Lung (tissue), 12 donors: ENCODE results near the gene METTL1. TPM values are rescaled to one million over a fixed set of nuclear protein-coding genes. Genes with fewer than 3 reads are reported as not detected.

Experiments used
- ATAC-seq: fragments of 200-7000 bp; cut with Tn5 transposase; one replicate; pipeline ENCODE4 v1.9.1; 2020; ENCODE audit warnings: moderate number of reproducible peaks; ENCODE audit not compliant: insufficient read depth, low FRiP score
- DNase-seq, 3 donors: peaks; one replicate each; pipeline ENCODE4 v3.0.0-alpha.2; 2013 to 2017
- H3K27ac ChIP-seq, 2 donors: one replicate each; pipeline ENCODE4 v1.5.1; 2013; ENCODE audit warnings: mild to moderate bottlenecking in 2 of 2, moderate library complexity in 2 of 2, control low read depth in 1 of 2, inconsistent platforms in 1 of 2, low read depth in 1 of 2, low read length in 1 of 2
- H3K27me3 ChIP-seq, 3 donors: one replicate each; pipeline ENCODE4 v1.5.1; 2013; ENCODE audit warnings: low read length in 2 of 3; ENCODE audit not compliant: control insufficient read depth in 3 of 3, insufficient read depth in 3 of 3
- H3K36me3 ChIP-seq, 4 donors: one replicate each; pipeline ENCODE4 v1.5.1; 2013; ENCODE audit warnings: low read length in 4 of 4, mild to moderate bottlenecking in 1 of 4, moderate library complexity in 1 of 4; ENCODE audit not compliant: control insufficient read depth in 4 of 4, insufficient read depth in 4 of 4
- H3K4me1 ChIP-seq, 5 donors: one replicate each; pipeline ENCODE4 v1.5.1; 2013; ENCODE audit warnings: low read length in 5 of 5, mild to moderate bottlenecking in 2 of 5, moderate library complexity in 1 of 5; ENCODE audit not compliant: control insufficient read depth in 5 of 5, insufficient read depth in 5 of 5
- H3K4me3 ChIP-seq: one replicate; pipeline ENCODE4 v1.5.1; 2013; ENCODE audit warnings: mild to moderate bottlenecking, control low read depth, moderate library complexity
- H3K9ac ChIP-seq, 2 donors: one replicate each; pipeline ENCODE4 v1.5.1; 2013; ENCODE audit warnings: low read length in 2 of 2, control low read depth in 1 of 2; ENCODE audit not compliant: insufficient read depth in 1 of 2
- H3K9me3 ChIP-seq, 4 donors: one replicate each; pipeline ENCODE4 v1.5.1; 2013; ENCODE audit warnings: low read length in 3 of 4, mild to moderate bottlenecking in 1 of 4, moderate library complexity in 1 of 4; ENCODE audit not compliant: control insufficient read depth in 4 of 4, insufficient read depth in 3 of 4
- WGBS, 2 donors: extraction: QIAGEN DNeasy Blood & Tissue Kit; methylation state at CpG; one replicate each; pipeline ENCODE4 v1.1.7; 2013; 5-methylcytosine and 5-hydroxymethylcytosine counted together
- polyA plus RNA-seq, 2 donors: library from polyadenylated mRNA; stranded (reverse); fragments of 200-250 nt; gene quantifications; one replicate each; pipeline ENCODE4 v1.2.1, GENCODE V29; 2013
- total RNA-seq, 2 donors: library from RNA; depleted of rRNA in 1 of 2; stranded (reverse); fragments of >200 nt in 1 of 2; gene quantifications; one replicate each; pipeline ENCODE4 v1.2.1, GENCODE V29; 2014 to 2021
- TF ChIP-seq, protein P1 (sequence below): IDR thresholded peaks from 2 replicates; pipeline ENCODE4 v1.5.1; 2012; ENCODE audit warnings: mild to moderate bottlenecking; ENCODE audit errors: control extremely low read depth, extremely low read depth
- donor health status: control.
- donor health status: control.
- donor health status: Bipolar disorder and iron deficiency.
- donor health status: healthy.
- donor health status: DM: yes; HTN: yes; CAD: no.

METTL1 gene
- total and polyA plus RNA-seq, 4 donors: 2.8 to 35.5 (median 31.6) TPM

DNA sequence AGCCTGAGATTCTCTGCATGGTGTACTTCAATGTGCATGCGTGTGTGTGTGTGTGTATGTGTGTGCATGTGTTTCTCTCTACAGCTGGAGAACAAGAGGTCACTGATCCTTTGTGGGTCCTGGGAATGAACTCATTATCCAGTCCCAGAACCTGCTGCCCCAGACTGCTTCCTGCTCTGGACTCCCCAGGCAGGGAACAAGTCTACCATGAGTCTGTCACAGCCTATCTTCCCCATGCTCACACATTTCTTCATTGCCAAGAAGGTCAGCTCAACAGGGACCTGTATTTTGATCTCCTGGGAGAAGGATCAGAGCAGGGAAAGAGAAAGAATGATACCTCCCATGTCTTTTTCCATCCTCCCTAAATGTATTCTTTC is 30.5 kb downstream of the METTL1 start:
- no peak for DNase-seq
- TF ChIP-seq, protein P1, sequence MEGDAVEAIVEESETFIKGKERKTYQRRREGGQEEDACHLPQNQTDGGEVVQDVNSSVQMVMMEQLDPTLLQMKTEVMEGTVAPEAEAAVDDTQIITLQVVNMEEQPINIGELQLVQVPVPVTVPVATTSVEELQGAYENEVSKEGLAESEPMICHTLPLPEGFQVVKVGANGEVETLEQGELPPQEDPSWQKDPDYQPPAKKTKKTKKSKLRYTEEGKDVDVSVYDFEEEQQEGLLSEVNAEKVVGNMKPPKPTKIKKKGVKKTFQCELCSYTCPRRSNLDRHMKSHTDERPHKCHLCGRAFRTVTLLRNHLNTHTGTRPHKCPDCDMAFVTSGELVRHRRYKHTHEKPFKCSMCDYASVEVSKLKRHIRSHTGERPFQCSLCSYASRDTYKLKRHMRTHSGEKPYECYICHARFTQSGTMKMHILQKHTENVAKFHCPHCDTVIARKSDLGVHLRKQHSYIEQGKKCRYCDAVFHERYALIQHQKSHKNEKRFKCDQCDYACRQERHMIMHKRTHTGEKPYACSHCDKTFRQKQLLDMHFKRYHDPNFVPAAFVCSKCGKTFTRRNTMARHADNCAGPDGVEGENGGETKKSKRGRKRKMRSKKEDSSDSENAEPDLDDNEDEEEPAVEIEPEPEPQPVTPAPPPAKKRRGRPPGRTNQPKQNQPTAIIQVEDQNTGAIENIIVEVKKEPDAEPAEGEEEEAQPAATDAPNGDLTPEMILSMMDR: no peak
- Histone ChIP-seq H3K27me3 (peaks cover 0 to 53% (median 45%) of the 10 kb centered on the region in 3 donors), H3K9ac (no peak overlapping the region), H3K4me3 (no peak overlapping the region), H3K9me3 (no peaks in the 10 kb centered on the region), H3K27ac (no peak overlapping the region), H3K4me1 (peaks cover 4 to 15% (median 6%) of the 10 kb centered on the region in 5 donors), H3K36me3 (peaks cover 0 to 3% (median under 1%) of the 10 kb centered on the region in 4 donors)
- no peak for ATAC-seq
- WGBS, 2 donors: 18 to 58% methylated on average over 1 of the region's 1 CpG

DNA sequence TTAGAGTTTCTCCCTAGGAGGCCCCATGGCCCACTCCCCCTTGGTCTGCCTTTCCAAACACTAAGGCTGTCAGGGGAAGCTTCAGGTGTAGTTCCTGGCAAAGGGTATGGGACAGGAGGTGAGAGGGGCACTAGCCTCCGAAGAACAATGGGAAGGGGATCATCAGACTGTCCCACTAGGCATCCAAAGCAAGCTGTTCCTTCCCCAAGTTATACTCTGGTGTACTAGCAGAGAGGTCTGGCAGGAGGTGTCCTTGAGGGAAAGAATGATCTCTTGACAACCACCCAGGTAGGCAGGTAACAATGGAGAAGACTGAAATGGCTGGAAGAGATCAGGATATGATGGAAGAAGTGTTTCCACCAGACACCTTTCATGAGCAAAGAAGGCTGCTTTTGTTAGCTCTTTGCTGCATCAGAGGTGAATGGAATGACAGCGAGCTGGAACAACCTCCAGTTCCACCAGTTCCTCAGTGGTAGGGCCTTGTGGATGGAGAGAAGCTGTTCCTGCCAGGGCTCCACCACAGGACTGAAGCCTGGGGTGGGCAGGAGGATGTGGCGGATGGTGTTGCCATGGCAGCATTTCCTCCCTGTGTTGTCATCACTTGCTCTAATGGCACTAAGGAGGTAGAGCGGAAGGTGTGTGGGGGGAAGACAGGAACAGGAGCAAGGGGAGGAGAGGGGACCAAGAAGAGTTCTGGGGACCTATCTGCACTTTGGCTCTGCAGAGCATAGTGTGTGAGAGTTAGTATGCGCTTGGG is 31.1 kb downstream of the METTL1 start:
- peaks cover 4 to 17% (median 6%) of the 10 kb centered on the region in 5 donors for H3K4me1 ChIP-seq
- H3K4me3 ChIP-seq: no peak overlapping the region
- DNase-seq (no peak), ATAC-seq (no peak)
- H3K9ac ChIP-seq: no peak overlapping the region
- TF ChIP-seq, protein P1: no peak
- H3K27me3 ChIP-seq: peaks cover 0 to 59% (median 49%) of the 10 kb centered on the region in 3 donors
- 36 to 46% methylated on average over 5 of the region's 5 CpGs for WGBS, 2 donors
- no peaks in the 10 kb centered on the region for H3K9me3 ChIP-seq
- H3K36me3 ChIP-seq: peaks cover 0 to 1% (median 0%) of the 10 kb centered on the region in 4 donors
- no peak overlapping the region for H3K27ac ChIP-seq

DNA sequence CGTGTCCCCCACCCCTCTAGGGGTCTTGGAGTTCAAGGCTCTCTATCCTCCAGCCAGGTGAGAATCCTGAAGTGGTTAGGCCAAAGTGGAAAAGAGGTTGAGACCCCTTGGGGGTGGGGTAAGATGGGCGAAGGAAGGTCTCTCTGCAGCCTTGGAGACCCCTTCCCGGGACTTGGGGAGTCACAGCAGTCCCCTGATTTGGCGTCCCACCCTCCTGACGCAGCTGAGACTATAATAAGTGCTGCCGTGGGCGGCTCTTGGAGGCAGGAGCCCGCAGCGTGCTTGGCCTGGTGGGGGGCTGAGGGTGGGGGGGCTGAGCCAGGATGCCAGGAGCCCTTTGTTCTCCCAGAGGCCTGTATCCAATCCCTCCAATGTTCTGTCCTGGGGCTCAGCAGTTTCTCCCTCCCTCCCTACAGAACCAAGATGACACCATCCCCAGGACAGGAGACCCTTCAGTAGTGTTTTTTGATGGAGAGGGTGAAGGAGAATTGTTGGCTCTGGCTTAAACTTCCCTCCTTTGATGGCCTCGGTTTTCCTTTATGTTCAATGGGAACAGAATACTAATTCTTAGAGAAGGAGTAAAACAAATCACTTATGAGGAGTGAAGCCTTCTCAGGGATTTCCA is 31.9 kb downstream of the METTL1 start:
- WGBS, 2 donors: 51 to 66% methylated on average over 10 of the region's 10 CpGs
- H3K9ac ChIP-seq: no peak overlapping the region
- ATAC-seq (no peak), DNase-seq (no peak)
- TF ChIP-seq, protein P1: no peak
- H3K4me1 ChIP-seq: peaks cover 0 to 14% (median 6%) of the 10 kb centered on the region in 5 donors
- H3K9me3 ChIP-seq: no peaks in the 10 kb centered on the region
- H3K36me3 ChIP-seq: peaks cover 0 to 1% (median 0%) of the 10 kb centered on the region in 4 donors
- H3K27ac ChIP-seq: no peak overlapping the region
- no peak overlapping the region for H3K4me3 ChIP-seq
- H3K27me3 ChIP-seq: peaks cover 0 to 67% (median 57%) of the 10 kb centered on the region in 3 donors
